Coronary artery (tissue), 2 donors: ENCODE results near the gene PACSIN3.
"Not testable (repeated sequence)": the region's sequence is repeated elsewhere in the genome, so short reads cannot be mapped to it uniquely, and the experiment has no call there.

ENCODE experiments used
- DNase-seq: peaks from one replicate; pipeline ENCODE4 v3.0.0-alpha.2; 2017; ENCODE audit warnings: low spot score
- H3K27ac ChIP-seq, 2 donors: fragments of 200-600 bp; sonication (generic); one replicate each; pipeline ENCODE4 v1.5.1; 2016 to 2019
- H3K4me3 ChIP-seq: fragments of 200-600 bp; sonication (generic); 2 replicates; pipeline ENCODE4 v1.5.1; 2016; ENCODE audit warnings: mild to moderate bottlenecking, moderate library complexity
- TF ChIP-seq, protein P1 (sequence below): fragments of 200-600 bp; sonication (generic); IDR thresholded peaks from one replicate; pipeline ENCODE4 v1.5.1; 2019; ENCODE audit warnings: antibody characterized with exemption

The PACSIN3 gene

DNA sequence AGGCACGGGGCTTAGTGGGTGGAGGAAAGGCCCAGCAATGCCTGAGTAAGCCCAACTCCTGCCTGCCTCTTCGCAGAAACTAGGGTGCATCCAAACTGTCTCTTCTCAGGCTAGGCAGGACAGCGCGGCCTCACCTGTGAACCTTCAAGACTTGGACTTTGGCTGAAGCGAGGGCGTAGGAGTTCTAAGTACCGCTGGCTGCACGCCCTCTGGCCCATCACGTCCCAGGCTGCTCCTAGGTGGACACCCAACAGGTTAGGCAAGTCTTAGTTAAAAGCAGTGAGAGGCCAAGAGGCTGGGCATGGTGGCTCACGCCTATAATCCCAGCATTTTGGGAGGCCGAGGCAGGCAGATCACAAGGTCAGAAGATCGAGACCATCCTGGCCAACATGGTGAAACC lies 26.7 kb upstream of the PACSIN3 start:
- no peak overlapping the region for H3K4me3 ChIP-seq
- no peak for DNase-seq
- peak overlapping the region in 1 of 2 donors; percentile 18 for H3K27ac ChIP-seq
- TF ChIP-seq, protein P1, sequence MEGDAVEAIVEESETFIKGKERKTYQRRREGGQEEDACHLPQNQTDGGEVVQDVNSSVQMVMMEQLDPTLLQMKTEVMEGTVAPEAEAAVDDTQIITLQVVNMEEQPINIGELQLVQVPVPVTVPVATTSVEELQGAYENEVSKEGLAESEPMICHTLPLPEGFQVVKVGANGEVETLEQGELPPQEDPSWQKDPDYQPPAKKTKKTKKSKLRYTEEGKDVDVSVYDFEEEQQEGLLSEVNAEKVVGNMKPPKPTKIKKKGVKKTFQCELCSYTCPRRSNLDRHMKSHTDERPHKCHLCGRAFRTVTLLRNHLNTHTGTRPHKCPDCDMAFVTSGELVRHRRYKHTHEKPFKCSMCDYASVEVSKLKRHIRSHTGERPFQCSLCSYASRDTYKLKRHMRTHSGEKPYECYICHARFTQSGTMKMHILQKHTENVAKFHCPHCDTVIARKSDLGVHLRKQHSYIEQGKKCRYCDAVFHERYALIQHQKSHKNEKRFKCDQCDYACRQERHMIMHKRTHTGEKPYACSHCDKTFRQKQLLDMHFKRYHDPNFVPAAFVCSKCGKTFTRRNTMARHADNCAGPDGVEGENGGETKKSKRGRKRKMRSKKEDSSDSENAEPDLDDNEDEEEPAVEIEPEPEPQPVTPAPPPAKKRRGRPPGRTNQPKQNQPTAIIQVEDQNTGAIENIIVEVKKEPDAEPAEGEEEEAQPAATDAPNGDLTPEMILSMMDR, result no peak

DNA sequence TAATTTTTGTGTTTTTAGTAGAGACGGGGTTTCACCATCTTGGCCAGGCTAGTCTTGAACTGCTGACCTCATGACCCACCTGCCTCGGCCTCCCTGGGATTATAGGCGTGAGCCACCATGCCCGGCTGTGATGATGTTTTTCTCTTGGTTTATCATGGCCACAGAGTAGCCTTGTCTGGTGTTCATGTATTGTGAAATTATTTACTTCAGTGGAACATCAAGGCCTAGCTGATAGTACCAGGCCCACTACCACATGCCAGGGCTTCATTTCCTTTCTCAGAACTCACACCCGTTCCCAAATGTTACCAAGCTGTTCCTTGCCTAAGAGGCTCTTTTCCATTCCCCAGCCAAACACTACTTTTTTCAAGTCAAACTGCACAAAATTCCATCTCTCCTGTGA lies 22.4 kb upstream of the PACSIN3 start:
- Histone ChIP-seq H3K4me3 (no peak overlapping the region), H3K27ac (no peak overlapping the region)
- DNase-seq, result no peak
- TF ChIP-seq, protein P1, result no peak

DNA sequence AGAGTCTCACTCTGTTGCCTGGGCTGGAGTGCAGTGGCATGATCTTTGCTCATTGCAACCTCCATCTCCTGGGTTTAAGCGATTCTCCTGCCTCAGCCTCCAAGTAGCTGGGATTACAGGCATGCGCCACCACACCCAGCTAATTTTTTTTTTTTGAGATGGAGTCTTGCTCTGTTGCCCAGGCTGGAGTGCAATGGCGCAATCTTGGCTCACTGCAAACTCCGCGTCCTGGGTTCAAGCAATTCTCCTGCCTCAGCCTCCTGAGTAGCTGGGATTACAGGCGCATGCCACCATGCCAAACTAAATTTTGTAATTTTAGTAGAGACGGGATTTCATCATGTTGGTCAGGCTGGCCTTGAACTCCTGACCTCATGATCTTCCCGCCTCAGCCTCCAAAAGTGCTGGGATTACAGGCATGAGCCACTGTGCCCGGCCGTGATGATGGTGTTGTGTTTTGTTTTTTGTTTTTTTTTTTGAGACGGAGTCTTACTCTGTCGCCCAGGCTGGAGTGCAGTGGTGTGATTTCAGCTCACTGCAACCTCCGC lies 21.8 kb upstream of the PACSIN3 start:
- not testable (repeated sequence) for H3K27ac ChIP-seq, H3K4me3 ChIP-seq, DNase-seq

DNA sequence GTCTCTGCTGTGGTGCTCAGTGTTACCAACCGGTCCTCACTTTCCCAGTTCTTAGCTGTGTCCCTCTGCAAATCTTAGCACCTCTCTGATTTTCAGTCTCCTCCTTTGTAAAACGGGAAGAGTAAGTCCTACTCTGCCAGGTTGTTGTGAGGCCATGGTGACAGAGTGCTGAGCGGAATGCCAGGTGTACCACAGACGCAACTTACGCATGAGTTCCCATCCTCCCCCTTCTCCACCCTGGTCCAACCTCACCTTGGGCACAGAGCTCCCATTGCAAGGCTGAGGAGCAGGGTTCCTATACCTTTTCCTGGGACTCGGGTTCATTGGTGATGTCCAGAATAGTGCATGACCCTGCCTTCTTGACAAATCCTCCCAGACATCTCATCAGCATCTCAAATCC lies 21.2 kb upstream of the PACSIN3 start:
- TF ChIP-seq, protein P1, result no peak
- Histone ChIP-seq H3K27ac (no peak overlapping the region), H3K4me3 (no peak overlapping the region)
- DNase-seq, result no peak

DNA sequence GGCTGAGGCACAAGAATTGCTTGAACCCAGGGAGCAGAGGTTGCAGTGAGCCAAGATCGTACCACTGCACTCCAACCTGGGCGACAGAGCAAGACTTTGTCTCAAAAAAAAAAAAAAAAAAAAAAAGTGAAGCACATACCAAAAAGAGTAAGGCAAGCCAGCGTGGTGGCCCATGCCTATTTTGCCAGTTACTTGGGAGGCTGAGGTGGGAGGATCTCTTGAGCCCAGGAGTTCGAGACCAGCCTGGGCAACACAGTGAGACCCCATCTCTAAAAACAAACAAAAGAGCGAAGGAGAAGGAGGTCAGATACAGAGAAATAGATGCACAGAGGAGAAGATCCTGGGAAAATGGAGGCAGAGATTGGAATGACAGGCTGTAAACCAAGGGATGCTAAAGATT lies 20.3 kb upstream of the PACSIN3 start:
- not testable (repeated sequence) for H3K4me3 ChIP-seq, H3K27ac ChIP-seq, DNase-seq

DNA sequence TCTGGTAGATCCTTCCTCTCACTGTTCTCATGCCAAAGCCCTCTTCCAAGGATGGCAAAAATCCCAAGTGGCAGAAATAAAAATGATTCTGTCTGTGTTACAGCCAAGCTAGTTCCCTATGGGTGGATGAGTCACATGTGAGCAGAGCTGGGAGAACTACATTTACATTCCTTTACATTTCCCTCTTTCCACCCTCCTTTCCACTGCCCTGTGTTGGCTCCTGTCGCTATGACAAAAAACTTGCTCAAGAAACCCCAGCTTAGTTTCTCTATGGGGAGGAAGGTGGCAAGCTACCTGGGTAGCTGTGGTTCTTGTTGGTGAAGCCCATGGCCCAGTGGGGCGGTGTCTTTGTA lies 18.4 kb upstream of the PACSIN3 start:
- peak overlapping the region in 1 of 2 donors; percentile 31 for H3K27ac ChIP-seq
- DNase-seq, result no peak
- TF ChIP-seq, protein P1, result no peak
- no peak overlapping the region for H3K4me3 ChIP-seq

DNA sequence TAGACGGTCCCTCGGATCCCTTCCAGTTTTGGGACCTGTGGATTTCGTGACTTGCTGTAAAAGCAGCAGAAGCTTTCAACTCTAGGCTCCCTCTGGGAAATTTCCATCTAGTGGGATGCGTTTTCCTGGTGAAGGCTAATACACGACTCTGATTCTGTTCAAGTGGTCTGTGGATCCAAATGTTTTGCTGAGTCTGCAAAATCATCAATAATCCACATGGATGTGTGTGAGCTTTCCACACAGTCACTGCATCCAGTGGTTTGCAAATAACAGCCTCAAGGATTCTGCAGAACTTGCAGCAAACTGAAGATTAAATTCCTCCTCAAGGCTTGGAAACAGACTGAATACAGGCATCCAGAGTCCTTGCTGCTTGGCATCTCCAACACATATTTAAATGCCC lies 16.3 kb upstream of the PACSIN3 start:
- TF ChIP-seq, protein P1, result no peak
- DNase-seq, result no peak
- no peak overlapping the region for H3K27ac ChIP-seq

DNA sequence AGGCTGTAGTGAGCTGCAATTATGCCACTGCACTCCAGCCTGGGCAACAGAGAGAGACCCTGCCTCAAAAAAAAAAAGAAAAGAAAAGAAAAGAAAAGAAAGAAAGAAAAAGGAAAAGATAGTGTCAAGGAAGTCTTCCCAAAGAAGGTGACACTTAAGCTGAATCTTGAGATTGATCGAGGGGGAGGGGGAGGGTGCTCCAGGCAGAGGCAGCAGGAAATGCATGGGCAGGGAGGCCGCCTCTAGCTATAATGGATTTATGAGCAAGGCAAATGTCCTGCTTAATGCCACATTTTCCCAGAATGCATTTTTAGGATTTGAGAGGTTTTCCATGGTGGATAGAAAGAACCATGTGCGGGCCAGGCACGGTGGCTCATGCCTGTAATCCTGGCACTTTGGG lies 14.8 kb upstream of the PACSIN3 start:
- H3K27ac ChIP-seq, result no peak overlapping the region
- TF ChIP-seq, protein P1, result no peak
- H3K4me3 ChIP-seq, result no peak overlapping the region
- DNase-seq, result no peak

More for the DNA sequence above, 16.3 kb upstream of the PACSIN3 start:
- no peak overlapping the region for H3K4me3 ChIP-seq

DNA sequence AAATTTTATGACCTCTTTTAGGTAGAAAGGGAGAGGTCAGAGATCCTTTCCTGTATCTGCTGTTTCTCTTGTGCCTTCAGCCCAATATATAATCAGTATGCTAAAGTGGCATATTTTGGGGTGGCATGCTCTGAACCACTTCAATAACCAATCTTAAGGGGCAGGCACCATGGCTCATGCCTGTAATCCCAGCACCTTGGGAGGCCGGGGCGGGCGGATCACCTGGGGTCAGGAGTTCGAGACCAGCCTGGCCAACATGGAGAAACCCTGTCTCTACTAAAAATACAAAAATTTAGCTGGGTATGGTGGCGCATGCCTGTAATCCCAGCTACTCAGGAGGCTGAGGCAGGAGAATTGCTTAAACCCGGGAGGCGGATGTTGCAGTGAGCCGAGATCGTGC lies 11.9 kb upstream of the PACSIN3 start:
- not testable (repeated sequence) for DNase-seq, H3K4me3 ChIP-seq, H3K27ac ChIP-seq
